ENCODE results near the gene XYLT1.

XYLT1 gene

DNA sequence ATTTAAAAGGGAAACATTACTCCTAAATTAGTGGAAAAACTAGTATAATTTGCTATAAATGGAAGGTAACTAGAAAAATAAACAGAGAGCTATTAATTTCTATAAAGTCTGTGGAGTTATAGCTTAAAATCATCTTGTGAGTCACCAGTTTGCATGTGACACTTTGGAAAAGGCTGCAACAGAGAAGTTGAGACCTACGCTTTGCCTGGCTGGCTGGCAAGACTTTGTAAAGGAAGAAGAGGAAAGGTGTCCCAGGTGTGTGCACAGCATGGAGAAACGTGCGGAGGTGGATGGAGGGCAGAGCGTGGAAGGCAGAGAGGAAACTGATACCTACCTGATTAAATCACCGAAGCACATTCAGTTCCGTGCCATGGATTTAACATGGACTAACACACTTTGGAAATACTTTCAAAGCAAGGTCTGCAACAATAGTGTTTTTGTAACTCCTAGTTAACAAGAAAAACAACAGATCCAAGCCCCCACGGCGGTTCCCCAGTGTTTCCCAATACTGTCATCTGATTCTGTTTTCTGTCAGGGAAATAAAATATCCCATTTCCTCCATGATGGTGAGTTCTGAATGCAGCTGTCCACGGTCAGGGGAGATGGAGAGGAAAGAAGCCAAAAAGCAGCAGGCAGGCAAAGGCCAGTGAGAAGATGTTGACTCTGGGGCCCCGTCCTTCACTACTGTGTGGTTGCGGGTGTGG lies 134.8 kb downstream of the XYLT1 start:
- TF ChIP-seq CTCF (IDR thresholded peaks at IDR 0.05): no peak

- TF ChIP-seq CTCF (IDR thresholded peaks at IDR 0.05): no peak
Measured at GRCh38 chr16:17334096-17334495, 136.7 kb downstream of the XYLT1 start.

DNA sequence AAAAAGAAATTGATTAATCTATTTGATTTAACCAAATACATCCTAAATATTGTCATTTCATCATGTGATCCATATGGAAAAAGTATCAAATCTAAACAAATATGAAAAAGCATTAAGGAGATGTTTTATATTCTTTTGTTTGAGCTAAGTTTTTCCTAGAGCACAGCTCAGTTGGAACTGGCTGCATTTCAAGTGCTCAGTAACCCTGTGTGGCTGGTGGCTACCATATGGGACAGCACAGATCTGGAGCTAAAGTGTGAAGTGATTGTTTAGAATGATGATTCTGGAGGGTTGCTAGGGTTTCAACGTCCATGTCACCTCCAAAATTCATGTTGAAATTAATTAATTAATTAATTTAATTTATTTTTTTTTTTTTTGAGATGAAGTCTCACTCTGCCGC lies 137.5 kb downstream of the XYLT1 start:
- no peak for TF ChIP-seq CTCF (IDR thresholded peaks at IDR 0.05)

DNA sequence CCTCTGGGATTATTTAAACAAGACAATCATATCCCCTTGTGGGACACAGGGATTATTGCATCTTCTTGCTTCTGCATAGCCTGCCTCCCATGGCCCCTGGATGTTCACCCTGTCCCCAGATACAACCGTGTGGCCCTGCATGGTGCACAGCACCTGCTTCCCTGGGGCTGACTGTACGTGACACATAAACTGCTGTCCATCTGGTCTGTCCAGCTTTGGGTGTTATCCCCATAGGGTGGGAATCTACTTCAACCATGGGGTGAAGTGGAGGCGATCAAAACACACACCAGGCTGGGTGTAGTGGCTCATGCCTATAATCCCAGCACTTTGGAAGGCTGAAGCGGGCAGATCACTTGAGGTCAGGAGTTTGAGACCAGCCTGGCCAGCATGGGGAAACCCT lies 138.8 kb downstream of the XYLT1 start:
- TF ChIP-seq CTCF (IDR thresholded peaks at IDR 0.05): no peak

DNA sequence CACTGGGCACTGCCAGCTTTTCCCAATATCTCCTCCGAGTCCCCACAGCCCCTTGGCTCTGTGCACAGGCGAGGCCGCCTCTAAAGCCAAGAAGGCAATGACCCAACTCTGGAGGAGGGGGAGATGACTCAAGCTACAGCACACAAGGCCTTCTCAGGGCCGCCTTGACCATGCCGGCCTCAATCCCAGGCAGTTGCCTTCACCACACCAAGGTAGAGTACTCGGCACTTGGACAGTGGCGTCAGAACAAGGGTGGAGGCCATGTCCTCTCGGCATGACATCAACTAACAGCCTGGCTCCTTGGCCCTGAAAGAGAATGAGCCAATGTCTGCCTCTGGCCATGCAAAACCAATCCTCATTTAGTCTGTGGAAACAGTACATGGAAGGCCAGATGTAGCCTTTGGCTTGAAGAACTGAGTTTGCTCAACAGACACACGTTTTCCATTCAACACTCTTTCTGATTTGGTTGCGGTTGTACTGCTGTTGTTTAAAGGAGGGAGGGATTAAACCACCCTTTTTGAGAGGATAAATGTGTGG lies 139.6 kb downstream of the XYLT1 start:
- TF ChIP-seq CTCF (IDR thresholded peaks at IDR 0.05): no peak

DNA sequence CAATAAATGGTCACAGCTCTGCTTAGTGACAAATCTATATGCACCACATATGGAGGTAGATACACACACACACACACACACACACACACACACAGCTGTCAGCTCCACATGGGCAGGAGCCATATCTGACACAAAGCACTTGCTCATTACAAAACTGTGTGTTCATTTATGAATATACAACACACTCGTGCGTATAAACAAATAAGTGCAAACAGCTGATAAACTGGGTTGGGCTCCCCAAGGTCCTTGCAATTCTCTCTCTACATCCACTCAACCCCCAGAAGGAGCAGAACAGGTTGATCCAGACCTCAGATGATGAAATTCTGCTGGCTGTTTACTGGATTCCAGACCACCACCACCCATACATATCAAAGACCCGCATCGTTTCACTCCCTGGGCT lies 140.7 kb downstream of the XYLT1 start:
- no peak for TF ChIP-seq CTCF (IDR thresholded peaks at IDR 0.05)

- TF ChIP-seq CTCF (IDR thresholded peaks at IDR 0.05): no peak
Measured at GRCh38 chr16:17329391-17329790, 141.4 kb downstream of the XYLT1 start.

DNA sequence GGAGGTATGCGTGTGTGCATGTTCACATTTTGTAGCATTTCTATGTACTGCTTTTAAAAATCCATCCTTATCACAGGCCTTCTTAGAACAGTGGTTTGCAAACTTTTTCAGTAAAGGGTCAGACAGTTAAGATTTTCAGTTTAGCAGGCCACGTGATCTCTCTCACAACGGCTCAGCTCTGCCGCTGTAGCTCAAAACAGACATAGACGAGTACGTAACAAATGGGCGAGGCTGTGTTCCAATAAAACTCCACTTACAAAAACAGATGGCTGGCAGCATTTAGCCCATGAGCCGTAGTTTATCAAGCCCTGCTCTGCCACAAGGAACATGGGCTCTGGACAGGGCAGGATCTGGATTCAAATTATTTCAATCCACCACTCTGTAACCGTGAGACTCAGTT lies 141.8 kb downstream of the XYLT1 start:
- TF ChIP-seq CTCF (IDR thresholded peaks at IDR 0.05): no peak
